Esophagus (tissue), 2 donors: ENCODE results near the gene USP53. TPM values are rescaled to one million over a fixed set of nuclear protein-coding genes. Genes with fewer than 3 reads are reported as not detected.

Experiments
- H3K27ac ChIP-seq, 2 donors: one replicate each; pipeline ENCODE4 v1.5.1; 2013; ENCODE audit warnings: low read depth in 2 of 2, mild to moderate bottlenecking in 2 of 2, inconsistent platforms in 1 of 2, low read length in 1 of 2, moderate library complexity in 1 of 2
- H3K27me3 ChIP-seq, 2 donors: one replicate each; pipeline ENCODE4 v1.6.1; 2013; ENCODE audit warnings: low read length in 2 of 2, control low read depth in 1 of 2, mild to moderate bottlenecking in 1 of 2; ENCODE audit not compliant: insufficient read depth in 2 of 2, control insufficient read depth in 1 of 2
- H3K36me3 ChIP-seq, 2 donors: one replicate each; pipeline ENCODE4 v1.6.1; 2013; ENCODE audit warnings: low read length in 1 of 2; ENCODE audit not compliant: control insufficient read depth in 2 of 2, insufficient read depth in 2 of 2
- H3K4me1 ChIP-seq, 2 donors: one replicate each; pipeline ENCODE4 v1.6.1; 2013; ENCODE audit warnings: low read length in 1 of 2; ENCODE audit not compliant: control insufficient read depth in 2 of 2, insufficient read depth in 2 of 2
- H3K4me3 ChIP-seq, 2 donors: one replicate each; pipeline ENCODE4 v1.5.1; 2013; ENCODE audit warnings: low read length in 2 of 2, mild to moderate bottlenecking in 2 of 2, low read depth in 1 of 2, moderate library complexity in 1 of 2
- H3K9me3 ChIP-seq, 2 donors: one replicate each; pipeline ENCODE4 v1.6.1; 2013; ENCODE audit warnings: mild to moderate bottlenecking in 2 of 2, low read depth in 1 of 2, low read length in 1 of 2, moderate library complexity in 1 of 2; ENCODE audit not compliant: control insufficient read depth in 2 of 2, insufficient read depth in 1 of 2
- WGBS, 2 donors: extraction: QIAGEN DNeasy Blood & Tissue Kit; methylation state at CpG; one replicate each; pipeline ENCODE4 v1.1.7; 2013; 5-methylcytosine and 5-hydroxymethylcytosine counted together
- polyA plus RNA-seq, 2 donors: library from polyadenylated mRNA; stranded (reverse); fragments of 200-250 nt; gene quantifications; one replicate each; pipeline ENCODE4 v1.2.3, GENCODE V29; 2013
- donor health status: healthy with polysubstance abuse.
- donor health status: Bipolar disorder and iron deficiency.

USP53 gene
- polyA plus RNA-seq, 2 donors = 9.1 to 15.1 TPM

DNA sequence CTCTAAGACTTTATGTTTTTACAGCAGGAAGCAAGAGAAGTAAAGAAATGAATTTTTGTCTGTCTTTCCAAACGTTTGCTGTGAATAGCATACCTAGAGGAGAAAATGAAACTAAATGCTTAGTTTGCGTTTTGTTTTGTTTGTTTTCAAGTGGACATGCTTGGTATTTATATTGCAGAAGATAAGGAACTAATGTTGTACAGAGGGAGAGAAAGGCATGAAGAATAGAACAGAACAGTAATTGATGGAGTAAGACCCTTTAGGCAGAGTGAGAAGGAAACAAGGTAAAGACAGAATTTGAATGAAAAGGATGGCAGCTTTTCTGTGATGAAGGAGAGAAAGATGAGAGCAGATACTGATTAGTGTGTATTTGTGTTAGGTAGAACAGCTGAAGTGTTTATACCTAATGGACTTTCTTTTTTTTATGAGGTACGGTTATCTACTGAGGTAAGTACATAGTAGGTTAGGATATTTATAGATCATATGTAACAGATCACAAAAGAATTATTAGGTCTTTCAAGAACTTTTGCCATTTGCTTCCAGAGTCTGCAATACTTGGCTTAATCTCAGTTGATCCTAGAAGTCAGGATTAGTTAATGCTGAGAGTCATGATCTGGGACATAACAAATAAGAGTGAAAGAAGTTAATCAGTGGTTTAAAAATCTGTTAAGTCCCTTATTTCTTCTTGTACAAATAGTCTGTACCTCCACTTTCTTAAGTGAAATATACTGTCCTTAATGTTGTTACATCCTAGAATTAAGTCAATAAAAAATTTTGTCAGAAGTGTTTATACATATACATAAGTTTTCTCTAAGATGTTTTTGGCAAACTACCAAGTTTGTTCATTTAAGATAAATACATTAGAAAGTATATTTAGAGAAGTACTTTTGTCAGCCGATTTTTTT, 72.6 kb downstream of the USP53 start:
- Histone ChIP-seq H3K36me3 (no peaks in the 10 kb centered on the region), H3K27ac (no peak overlapping the region), H3K9me3 (no peaks in the 10 kb centered on the region), H3K4me1 (no peaks in the 10 kb centered on the region), H3K27me3 (no peaks in the 10 kb centered on the region), H3K4me3 (no peak overlapping the region)
- 12 to 13% methylated on average over 4 of the region's 4 CpGs for WGBS, 2 donors

DNA sequence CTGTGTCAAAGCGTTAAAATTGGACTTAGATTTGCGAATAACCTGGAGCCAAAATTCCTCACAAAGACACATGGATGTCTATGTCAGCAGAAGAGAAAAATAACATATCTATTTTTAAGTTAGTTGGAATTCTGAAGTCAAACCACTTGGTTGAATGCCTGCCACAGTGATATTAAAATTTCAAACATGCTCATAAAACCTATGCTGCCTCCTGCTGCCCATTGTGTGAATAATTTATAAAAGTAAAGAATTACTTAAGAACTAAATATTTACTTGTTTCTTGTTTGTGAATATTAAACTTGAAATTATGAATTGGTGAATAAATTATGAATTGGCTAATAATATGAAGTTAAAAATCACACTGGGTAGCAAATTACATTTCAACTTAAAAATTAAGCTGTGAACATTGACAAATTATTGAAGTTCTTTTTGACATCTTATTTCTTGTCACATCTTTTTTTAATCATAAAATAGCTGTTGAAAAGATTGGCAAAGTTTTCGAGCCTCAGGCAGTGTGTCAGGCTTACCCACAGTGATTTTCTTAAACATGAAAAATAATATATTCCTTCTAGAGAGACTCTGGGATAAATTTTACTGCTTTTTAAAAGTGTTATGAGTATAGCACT, 74.0 kb downstream of the USP53 start:
- H3K9me3 ChIP-seq = no peaks in the 10 kb centered on the region
- 37 to 43% methylated on average over 3 of the region's 3 CpGs for whole genome bisulfite sequencing, 2 donors
- no peak overlapping the region for H3K4me3 ChIP-seq
- H3K27me3 ChIP-seq = no peaks in the 10 kb centered on the region
- H3K4me1 ChIP-seq = no peaks in the 10 kb centered on the region
- no peak overlapping the region for H3K27ac ChIP-seq
- H3K36me3 ChIP-seq = no peaks in the 10 kb centered on the region

DNA sequence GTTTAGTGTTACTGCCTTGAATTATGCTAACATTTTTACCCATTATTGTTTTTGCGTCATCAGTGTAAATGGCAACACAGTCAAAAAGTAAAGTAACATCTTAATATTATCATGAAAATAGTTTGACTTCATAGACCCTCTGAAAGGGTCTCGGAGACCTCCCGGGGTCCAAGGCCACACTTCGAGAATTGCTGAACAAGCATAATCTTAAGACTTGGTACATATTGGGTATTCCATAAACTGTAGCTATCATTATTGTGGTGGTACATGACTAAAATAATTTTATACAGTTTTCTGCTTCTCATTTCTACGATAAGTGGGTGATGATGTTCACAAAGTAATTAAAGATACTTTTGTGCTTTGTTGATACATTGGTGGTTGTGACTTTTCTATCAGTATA, 76.8 kb downstream of the USP53 start:
- Histone ChIP-seq H3K9me3 (no peaks in the 10 kb centered on the region), H3K4me1 (no peaks in the 10 kb centered on the region), H3K4me3 (no peak overlapping the region), H3K27me3 (no peaks in the 10 kb centered on the region), H3K36me3 (no peaks in the 10 kb centered on the region), H3K27ac (no peak overlapping the region)
- WGBS, 2 donors = 96 to 98% methylated on average over 5 of the region's 5 CpGs

DNA sequence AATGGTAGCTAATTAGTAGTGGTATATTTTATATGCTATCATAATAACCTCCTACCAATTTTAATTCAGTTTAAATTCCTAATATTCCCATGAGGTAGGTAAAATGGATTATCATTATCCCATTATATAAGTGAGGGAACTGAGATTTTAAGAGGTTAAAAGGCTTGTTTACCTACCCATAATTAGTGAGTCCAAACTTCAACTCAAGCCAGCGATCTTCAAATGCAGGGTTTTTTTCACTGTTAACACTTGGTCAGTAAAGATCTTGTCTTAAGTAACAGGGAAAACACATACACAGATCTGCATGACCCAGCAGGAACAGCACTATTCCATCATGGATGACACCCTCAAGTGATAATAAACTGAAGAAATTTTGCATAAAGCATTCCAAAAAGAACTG, 78.1 kb downstream of the USP53 start:
- Histone ChIP-seq H3K36me3 (no peaks in the 10 kb centered on the region), H3K4me1 (no peaks in the 10 kb centered on the region), H3K27ac (no peak overlapping the region), H3K9me3 (no peaks in the 10 kb centered on the region), H3K4me3 (no peak overlapping the region), H3K27me3 (no peaks in the 10 kb centered on the region)
- 69 to 89% methylated on average over 1 of the region's 1 CpG for WGBS, 2 donors

DNA sequence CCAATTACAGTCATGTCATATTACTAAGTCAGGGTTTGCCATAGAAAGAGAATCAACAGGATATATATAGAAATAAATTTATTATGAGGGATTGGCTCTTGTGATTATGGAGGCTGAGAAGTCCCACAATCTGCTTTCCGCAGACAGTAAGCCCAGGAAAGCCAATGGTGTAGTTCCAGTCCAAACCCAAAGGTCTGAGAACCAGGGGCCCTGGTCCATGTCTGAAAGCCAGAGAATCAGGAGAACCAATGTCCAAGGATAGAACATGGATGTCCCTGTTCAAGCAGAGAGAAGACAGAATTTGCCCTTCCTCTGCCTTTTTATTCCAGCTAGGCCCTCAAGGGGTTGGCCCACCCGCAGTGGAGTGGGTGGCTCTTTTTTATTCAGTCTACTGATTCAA, 83.8 kb downstream of the USP53 start:
- Histone ChIP-seq H3K27ac (no peak overlapping the region), H3K4me1 (no peaks in the 10 kb centered on the region), H3K9me3 (no peaks in the 10 kb centered on the region), H3K36me3 (peaks cover 0 to 4% of the 10 kb centered on the region in 2 donors), H3K27me3 (no peaks in the 10 kb centered on the region), H3K4me3 (no peak overlapping the region)
- 100% methylated on average over 2 of the region's 2 CpGs for WGBS, 2 donors

DNA sequence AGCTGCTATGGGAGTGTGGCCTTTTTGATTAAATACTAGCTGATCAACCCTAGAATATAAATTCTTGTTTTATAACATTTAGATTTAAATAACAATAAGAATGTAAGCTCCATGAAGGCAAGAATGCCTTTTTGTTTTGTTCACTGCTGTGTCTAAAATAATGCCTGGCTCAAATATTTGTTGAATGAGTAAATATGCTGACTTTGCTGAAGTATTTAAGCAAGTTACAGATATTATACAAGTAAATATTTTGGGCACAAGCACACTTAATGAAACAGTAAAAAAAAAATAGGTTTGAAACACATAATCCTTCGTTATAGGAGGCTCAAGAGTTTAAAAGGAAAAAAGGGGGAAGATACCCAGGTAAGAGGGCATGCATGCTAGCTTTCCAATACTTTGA, 85.3 kb downstream of the USP53 start:
- Histone ChIP-seq H3K4me1 (no peaks in the 10 kb centered on the region), H3K4me3 (peak overlapping the region in 1 of 2 donors; percentile 97), H3K27me3 (no peaks in the 10 kb centered on the region), H3K9me3 (no peaks in the 10 kb centered on the region), H3K36me3 (peaks cover 0 to 4% of the 10 kb centered on the region in 2 donors), H3K27ac (no peak overlapping the region)
- WGBS, 2 donors = 93% methylated on average over 1 of the region's 1 CpG

DNA sequence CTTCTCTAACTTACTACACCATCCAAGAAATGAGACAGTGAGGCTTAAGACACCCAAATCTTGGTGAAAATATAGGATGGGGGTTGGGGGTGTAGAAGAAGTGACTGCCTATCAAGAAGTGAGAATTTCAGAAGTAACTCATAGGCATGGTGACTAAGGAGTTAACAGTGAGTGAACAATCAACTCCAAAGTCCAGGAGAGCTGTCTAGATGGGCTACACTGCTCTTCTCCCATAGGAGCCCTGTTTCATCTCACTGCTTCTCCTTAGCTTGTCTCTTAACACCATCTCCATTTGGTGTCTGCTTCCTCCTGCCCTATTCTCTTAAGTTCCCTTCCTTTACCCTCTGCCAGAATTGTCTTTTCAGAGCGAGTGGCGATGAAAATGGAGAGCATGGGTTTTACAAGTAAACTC, 86.8 kb downstream of the USP53 start:
- H3K27me3 ChIP-seq = no peaks in the 10 kb centered on the region
- no peaks in the 10 kb centered on the region for H3K9me3 ChIP-seq
- H3K4me3 ChIP-seq = peak overlapping the region; percentile 73 to 97
- WGBS, 2 donors = 0 to 5% methylated on average over 2 of the region's 2 CpGs
- peaks cover 0 to 4% of the 10 kb centered on the region in 2 donors for H3K36me3 ChIP-seq
- H3K27ac ChIP-seq = peak overlapping the region; percentile 93 to 100
- H3K4me1 ChIP-seq = no peaks in the 10 kb centered on the region

DNA sequence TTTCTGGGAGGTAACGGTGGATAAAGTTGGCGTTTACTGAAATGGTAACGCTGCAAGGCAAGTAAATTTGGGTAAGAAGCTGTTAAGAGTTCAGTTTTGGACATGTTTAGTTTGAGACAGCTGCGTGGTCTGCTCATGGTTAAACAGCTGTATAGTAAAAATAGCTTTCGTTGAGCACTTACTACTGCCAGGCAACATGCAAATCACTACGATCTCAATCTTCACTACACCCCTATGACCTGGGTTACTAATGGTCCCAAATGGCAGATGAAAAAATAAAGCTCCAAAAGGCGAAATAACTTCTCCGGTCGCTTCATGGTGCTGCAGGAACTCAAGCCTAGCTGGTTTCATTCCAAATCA, 87.2 kb downstream of the USP53 start:
- no peaks in the 10 kb centered on the region for H3K9me3 ChIP-seq
- H3K27ac ChIP-seq = peak overlapping the region; percentile 93 to 100
- H3K4me1 ChIP-seq = no peaks in the 10 kb centered on the region
- no peaks in the 10 kb centered on the region for H3K27me3 ChIP-seq
- peaks cover 0 to 4% of the 10 kb centered on the region in 2 donors for H3K36me3 ChIP-seq
- 0% methylated on average over 9 of the region's 9 CpGs for WGBS, 2 donors
- peak overlapping the region; percentile 73 to 97 for H3K4me3 ChIP-seq

DNA sequence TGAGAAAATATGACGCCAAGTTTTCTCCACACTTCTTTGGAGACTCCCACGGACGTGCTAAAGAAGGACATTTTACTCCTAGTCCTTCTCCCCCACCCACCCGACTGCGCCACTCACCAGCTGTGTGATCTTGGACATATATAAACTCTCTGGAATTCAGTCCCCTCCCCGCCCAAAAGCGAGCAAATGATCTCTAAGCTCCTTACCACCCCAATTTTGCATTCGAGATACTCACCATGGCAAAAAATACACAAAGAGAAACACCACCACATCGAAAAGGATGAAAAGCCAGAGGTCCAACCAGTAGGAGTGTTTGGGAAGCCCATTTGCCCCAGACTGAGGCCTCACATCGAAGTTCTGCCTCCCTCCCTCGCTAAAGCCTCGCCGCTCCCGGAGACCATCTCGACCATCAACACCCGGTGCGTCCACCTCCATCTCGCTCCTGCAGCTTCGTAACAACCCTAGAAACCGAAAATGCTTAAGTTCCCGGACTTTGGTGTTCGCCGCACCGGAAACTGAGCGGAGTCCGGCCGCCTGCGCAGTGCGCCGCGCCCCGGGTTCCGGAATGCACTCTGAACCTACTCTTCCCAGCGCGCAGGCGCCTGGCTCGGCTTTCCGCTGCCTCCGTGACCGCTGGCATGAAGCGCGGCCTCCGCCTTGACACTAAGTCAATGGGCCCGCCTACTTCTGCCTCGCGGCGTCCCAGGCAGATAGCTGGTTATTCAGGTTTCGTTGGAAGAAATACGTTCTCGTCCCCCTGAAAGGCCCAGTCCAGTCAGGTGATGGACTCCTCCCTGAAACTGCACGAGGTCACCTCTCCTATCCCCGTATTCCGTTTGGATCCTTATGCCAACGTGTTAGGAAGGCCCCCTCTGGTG, 87.8 kb downstream of the USP53 start:
- H3K27me3 ChIP-seq = no peaks in the 10 kb centered on the region
- peaks cover 0 to 4% of the 10 kb centered on the region in 2 donors for H3K36me3 ChIP-seq
- whole genome bisulfite sequencing, 2 donors = 1% methylated on average over 54 of the region's 54 CpGs
- peak overlapping the region; percentile 73 to 97 for H3K4me3 ChIP-seq
- H3K27ac ChIP-seq = peak overlapping the region; percentile 93 to 100
- H3K4me1 ChIP-seq = no peaks in the 10 kb centered on the region
- H3K9me3 ChIP-seq = no peaks in the 10 kb centered on the region
